ENCODE results near the gene RPTOR.
A peak's percentile ranks its signal among the peaks of the same experiment; 100 is the strongest.

RPTOR gene

DNA sequence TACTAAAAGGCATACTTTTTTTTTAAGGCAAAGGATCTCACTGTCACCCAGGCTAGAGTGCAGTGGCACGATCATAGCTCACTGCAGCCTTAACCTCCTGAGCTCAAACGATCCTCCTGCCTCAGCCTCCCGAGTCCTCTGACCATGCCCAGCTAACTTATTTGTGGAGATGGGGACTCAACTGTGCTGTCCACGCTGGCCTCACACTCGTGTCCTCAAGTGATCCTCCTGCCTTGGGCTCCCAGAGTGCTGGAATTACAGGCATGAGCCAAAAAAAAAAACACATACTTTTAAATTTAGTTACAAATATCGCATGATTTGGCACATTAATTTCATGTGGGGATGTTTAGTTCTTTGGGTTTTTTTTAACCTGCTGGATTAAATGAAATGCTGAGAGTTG is 239.3 kb downstream of the RPTOR start:
- Histone ChIP-seq H3K27ac (no peak overlapping the region), H3K4me3 (no peak overlapping the region)
- peak; percentile 41 for DNase-seq (ENCODE audit: low spot score)
- TF ChIP-seq, protein P1, sequence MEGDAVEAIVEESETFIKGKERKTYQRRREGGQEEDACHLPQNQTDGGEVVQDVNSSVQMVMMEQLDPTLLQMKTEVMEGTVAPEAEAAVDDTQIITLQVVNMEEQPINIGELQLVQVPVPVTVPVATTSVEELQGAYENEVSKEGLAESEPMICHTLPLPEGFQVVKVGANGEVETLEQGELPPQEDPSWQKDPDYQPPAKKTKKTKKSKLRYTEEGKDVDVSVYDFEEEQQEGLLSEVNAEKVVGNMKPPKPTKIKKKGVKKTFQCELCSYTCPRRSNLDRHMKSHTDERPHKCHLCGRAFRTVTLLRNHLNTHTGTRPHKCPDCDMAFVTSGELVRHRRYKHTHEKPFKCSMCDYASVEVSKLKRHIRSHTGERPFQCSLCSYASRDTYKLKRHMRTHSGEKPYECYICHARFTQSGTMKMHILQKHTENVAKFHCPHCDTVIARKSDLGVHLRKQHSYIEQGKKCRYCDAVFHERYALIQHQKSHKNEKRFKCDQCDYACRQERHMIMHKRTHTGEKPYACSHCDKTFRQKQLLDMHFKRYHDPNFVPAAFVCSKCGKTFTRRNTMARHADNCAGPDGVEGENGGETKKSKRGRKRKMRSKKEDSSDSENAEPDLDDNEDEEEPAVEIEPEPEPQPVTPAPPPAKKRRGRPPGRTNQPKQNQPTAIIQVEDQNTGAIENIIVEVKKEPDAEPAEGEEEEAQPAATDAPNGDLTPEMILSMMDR (IDR thresholded peaks at IDR 0.05): no peak

DNA sequence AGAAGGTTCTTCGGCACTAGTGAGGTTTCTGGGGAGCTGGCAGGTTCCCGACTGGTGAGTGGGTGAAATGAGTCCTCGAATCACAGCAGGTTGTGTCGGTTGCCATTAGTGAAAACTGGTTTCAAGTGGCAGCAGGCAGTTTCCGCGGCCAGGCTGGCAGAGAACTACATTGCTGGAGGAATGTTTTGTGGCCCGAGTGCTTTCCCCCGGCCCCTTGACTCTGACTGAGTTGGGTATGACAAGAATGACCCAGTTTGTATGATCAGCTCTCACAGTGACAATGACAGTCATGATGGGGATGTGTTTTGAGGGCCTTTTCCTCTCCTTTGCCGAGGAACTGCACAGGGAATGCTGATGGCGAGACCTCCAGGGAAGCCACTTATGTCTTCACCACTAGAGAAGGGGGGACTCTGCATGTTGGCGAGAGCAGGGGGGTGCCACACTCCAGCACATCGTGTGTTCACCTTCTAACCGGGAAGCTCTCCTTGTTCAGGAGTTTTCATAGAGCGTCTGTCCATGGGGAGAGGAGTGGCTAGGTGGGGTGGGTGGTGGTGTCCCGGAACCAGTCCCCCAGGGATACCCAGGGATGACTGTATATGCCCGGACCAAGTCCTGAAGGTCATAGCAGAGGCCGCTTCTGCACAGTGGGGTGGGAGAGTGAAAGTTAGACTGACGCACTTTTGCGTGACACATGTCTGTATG is 241.0 kb downstream of the RPTOR start:
- TF ChIP-seq, protein P1 (IDR thresholded peaks at IDR 0.05): no peak
- Histone ChIP-seq H3K4me3 (no peak overlapping the region), H3K27ac (no peak overlapping the region)
- DNase-seq (ENCODE audit: low spot score): peak; percentile 62

DNA sequence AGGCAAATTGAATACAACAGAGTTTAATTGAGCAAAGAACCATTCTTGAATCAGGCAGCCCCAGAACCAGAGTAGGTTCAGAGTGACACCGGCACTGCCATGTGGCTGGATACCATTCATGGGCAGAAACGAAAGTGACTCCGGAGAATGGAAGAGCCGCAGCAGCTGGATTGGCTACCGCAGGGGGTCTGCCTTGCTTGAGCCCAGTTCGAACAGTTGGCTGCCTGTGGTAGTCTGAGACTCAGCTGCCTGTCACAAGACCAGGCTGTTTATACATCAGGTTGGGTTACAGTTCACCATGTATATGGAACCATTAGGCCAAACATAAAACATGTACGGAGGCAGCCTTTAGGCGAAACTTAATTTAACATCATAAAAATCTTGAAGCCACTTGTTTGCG is 241.8 kb downstream of the RPTOR start:
- H3K4me3 ChIP-seq: no peak overlapping the region
- no peak overlapping the region for H3K27ac ChIP-seq
- TF ChIP-seq, protein P1 (IDR thresholded peaks at IDR 0.05): no peak
- DNase-seq (ENCODE audit: low spot score): peak; percentile 24

DNA sequence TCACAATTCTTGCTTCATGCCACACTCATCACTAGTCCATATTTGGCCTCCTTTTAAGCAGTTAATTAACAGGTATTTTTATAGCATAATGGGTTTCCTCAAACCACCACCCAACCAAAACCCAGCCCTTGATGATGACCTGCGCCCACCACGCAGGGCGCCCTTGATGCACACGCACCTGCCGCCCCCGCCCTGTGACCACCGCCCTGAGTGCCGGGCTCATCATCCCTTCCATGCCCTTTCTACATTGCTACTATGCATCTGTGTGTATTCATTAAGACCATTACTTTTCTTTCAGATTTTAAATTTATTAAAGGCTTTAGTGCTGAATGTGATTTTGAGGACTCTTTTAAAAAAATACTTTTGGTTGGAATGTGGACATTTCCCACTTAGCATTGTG is 242.2 kb downstream of the RPTOR start:
- TF ChIP-seq, protein P1 (IDR thresholded peaks at IDR 0.05): no peak
- H3K27ac ChIP-seq: no peak overlapping the region
- DNase-seq (ENCODE audit: low spot score): no peak
- H3K4me3 ChIP-seq: no peak overlapping the region

DNA sequence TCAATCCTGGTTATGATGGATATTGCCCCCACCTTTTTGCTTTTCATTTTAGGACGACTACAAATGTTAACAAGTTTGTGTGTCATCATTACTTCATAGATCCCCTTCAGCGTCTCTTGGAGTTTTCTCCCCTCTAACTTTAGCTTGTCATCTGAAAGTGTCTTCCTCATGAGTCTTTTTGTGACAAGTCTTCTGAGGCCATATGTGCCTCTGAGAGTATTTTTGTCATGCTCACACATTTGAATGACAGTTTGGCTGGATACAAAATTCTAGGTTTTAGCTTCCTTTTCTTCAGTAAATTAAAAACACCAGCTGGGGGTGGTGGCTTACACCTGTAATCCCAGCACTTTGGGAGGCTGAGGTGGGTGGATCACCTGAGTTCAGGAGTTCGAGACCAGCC is 243.2 kb downstream of the RPTOR start:
- no peak overlapping the region for H3K27ac ChIP-seq
- no peak for DNase-seq (ENCODE audit: low spot score)
- TF ChIP-seq, protein P1 (IDR thresholded peaks at IDR 0.05): no peak

DNA sequence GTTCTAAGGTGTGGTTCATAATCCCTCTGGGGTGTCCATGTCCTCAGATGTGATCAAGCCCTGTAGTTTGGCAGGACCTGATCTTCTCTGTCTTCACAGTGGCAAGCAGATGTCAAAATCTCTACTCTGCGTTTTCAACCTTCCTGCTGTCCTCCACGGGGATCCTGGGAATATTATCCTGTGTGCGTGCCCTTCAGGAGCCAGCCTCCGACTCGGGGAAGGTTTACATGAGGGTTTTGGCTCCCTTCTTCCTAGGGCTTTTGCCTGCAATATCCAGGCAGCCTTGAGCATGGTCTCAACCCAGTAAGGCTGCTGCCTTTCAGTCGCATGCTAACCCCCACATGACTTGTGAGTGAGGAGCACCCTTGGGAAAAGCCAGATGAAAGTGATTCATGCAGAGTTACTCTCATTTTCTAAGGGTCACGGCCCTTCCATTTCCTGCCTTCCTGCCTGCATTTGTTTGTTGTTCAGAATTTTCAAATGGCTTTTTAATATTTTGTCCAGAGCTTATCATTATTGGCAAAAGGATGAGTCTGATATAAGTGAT is 244.8 kb downstream of the RPTOR start:
- H3K4me3 ChIP-seq: peak overlapping the region; percentile 4
- peak; percentile 60 for DNase-seq (ENCODE audit: low spot score)
- TF ChIP-seq, protein P1 (IDR thresholded peaks at IDR 0.05): no peak
- peak overlapping the region in 1 of 2 donors; percentile 39 for H3K27ac ChIP-seq

More for the DNA sequence above, 243.2 kb downstream of the RPTOR start:
- H3K4me3 ChIP-seq: no peak overlapping the region

Data from coronary artery (tissue), 2 donors.